Measurements from ENCODE around the gene APOBEC3H. TPM values are rescaled to one million over a fixed set of nuclear protein-coding genes. Genes with fewer than 3 reads are reported as not detected.
A peak's percentile ranks its signal among the peaks of the same experiment; 100 is the strongest.

APOBEC3H gene
- total and polyA plus RNA-seq, 4 experiments from 2014 or later: 5.7 to 8.5 (median 6.9) TPM

GRCh38 chr22:39109361-39109760 is 12.3 kb downstream of the APOBEC3H start:
- Mint-ChIP-seq H3K9me3 (peaks cover 0 to 2% (median 0%) of the 10 kb centered on the region in 8 donors), H3K4me1 (peaks cover 0 to 5% (median 2%) of the 10 kb centered on the region in 4 donors), H3K27me3 (no peaks in the 10 kb centered on the region), H3K27ac (no peak overlapping the region), H3K36me3 (no peaks in the 10 kb centered on the region), H3K4me3 (no peak overlapping the region)
- Histone ChIP-seq H3K4me3 (ENCODE audit: low read length in 2 of 2) (no peak overlapping the region), H3K27ac (ENCODE audit: low read depth, low read length) (no peak overlapping the region), H3K9me3 (ENCODE audit: control insufficient read depth in 1 of 2, low read length in 2 of 2) (no peaks in the 10 kb centered on the region), H3K36me3 (ENCODE audit: insufficient read depth, low read length) (no peaks in the 10 kb centered on the region), H3K4me1 (ENCODE audit: insufficient read depth, low read length) (no peaks in the 10 kb centered on the region), H3K27me3 (ENCODE audit: insufficient read depth, low read length) (no peaks in the 10 kb centered on the region)
- ChIA-PET POLR2A (ENCODE audit: partially characterized antibody) (interaction anchor here (2.2 kb wide), 1 partner anchor 10 kb away, joined by 7 read pairs; no protein-coding TSS in a partner anchor), CTCF (ENCODE audit: partially characterized antibody) (interaction anchor here (1.0 to 2.4 kb wide), 3 partner anchors 9 to 106 kb away, joined by 4 to 11 read pairs (median 8); no protein-coding TSS in a partner anchor)
- intact Hi-C loops (cut with micrococcal nuclease): no loop called here
- DNase-seq: no peak

DNA sequence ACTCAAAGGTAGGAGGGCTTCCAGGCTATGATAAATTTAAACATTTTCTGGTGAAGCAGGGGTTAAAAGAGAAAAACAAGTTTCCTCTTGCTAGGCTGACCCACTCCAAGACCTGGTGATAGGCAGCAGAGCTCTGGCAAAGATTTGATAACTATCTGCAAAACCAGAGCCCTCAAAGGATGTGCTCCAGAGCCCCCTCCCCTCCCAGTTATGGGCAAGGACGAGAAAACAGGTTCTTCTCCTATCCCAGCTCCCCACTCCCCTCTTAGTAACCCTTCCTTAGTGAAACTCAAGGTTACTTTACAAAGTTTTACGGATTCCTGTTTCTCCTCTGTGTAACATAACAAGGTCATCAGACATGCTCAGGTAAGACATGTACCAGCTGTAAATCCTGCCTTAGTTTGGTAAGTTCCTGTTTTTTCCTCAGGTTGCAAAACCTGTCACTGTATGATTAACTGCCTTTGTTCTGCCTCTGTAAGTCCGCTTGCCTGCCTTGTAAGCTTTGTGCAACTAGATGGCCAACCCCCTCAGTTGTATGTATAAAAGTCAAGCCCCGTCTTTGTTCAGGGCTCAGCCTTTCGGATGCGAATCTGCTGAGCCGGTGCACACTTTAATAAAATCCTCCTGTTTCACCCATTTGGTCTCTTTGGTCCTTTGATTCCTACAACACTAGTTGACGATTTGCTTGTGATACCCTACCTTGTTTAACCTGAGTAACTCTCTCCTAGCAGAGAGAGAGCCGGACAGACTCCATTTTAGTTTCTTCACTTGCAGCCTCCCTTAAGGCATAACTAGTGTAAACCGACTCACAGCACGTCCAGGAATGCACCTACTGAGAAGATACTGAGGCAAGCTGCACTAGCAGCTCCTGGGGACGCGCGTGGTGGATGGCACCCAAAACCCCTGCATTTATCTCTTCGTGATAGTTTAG is 13.9 kb downstream of the APOBEC3H start:
- intact Hi-C loops (cut with micrococcal nuclease): no loop called here
- peaks cover 4 to 11% (median 10%) of the 10 kb centered on the region in 4 donors for H3K4me1 Mint-ChIP-seq
- H3K36me3 Mint-ChIP-seq: no peaks in the 10 kb centered on the region
- H3K27me3 ChIP-seq (ENCODE audit: insufficient read depth, low read length): no peaks in the 10 kb centered on the region
- ChIA-PET CTCF (ENCODE audit: partially characterized antibody) (interaction anchor here (0.6 kb wide), 1 partner anchor 107 kb away, joined by 4 read pairs; no protein-coding TSS in a partner anchor), POLR2A (ENCODE audit: partially characterized antibody) (interaction anchor here (2.2 kb wide), 1 partner anchor 11 kb away, joined by 7 read pairs; no protein-coding TSS in a partner anchor)
- peak overlapping the region in 1 of 7 donors; percentile 25 for H3K27ac Mint-ChIP-seq
- H3K27me3 Mint-ChIP-seq: no peaks in the 10 kb centered on the region
- peaks cover 0 to 2% (median 0%) of the 10 kb centered on the region in 8 donors for H3K9me3 Mint-ChIP-seq
- DNase-seq: no peak
- H3K36me3 ChIP-seq (ENCODE audit: insufficient read depth, low read length): no peaks in the 10 kb centered on the region
- no peak overlapping the region for H3K27ac ChIP-seq (ENCODE audit: low read depth, low read length)
- H3K4me3 Mint-ChIP-seq: no peak overlapping the region
- H3K9me3 ChIP-seq (ENCODE audit: control insufficient read depth in 1 of 2, low read length in 2 of 2): no peaks in the 10 kb centered on the region
- no peak overlapping the region for H3K4me3 ChIP-seq (ENCODE audit: low read length in 2 of 2)
- peaks cover 4% of the 10 kb centered on the region for H3K4me1 ChIP-seq (ENCODE audit: insufficient read depth, low read length)

GRCh38 chr22:39114112-39114511 is 17.1 kb downstream of the APOBEC3H start:
- ChIA-PET POLR2A (ENCODE audit: partially characterized antibody) (interaction anchor here (1.2 kb wide), 1 partner anchor 37 kb away, joined by 3 read pairs; the partner anchor contains the start of gene APOBEC3G), CTCF (ENCODE audit: partially characterized antibody) (interaction anchor here (1.2 to 2.6 kb wide), 3 partner anchors 101 to 245 kb away, joined by 3 to 14 read pairs (median 13); no protein-coding TSS in a partner anchor)
- DNase-seq: no peak
- H3K27ac ChIP-seq (ENCODE audit: low read depth, low read length): no peak overlapping the region
- no peak overlapping the region for H3K4me3 ChIP-seq (ENCODE audit: low read length in 2 of 2)
- Mint-ChIP-seq H3K4me1 (peaks cover 23 to 35% (median 32%) of the 10 kb centered on the region in 4 donors), H3K36me3 (no peaks in the 10 kb centered on the region), H3K27me3 (no peaks in the 10 kb centered on the region), H3K4me3 (no peak overlapping the region), H3K9me3 (peaks cover 0 to 2% (median 0%) of the 10 kb centered on the region in 8 donors), H3K27ac (peak overlapping the region in 2 of 7 donors; percentile 61 to 74)
- H3K27me3 ChIP-seq (ENCODE audit: insufficient read depth, low read length): no peaks in the 10 kb centered on the region
- H3K9me3 ChIP-seq (ENCODE audit: control insufficient read depth in 1 of 2, low read length in 2 of 2): no peaks in the 10 kb centered on the region
- intact Hi-C loops (cut with micrococcal nuclease): no loop called here
- peaks cover 31% of the 10 kb centered on the region for H3K4me1 ChIP-seq (ENCODE audit: insufficient read depth, low read length)
- no peaks in the 10 kb centered on the region for H3K36me3 ChIP-seq (ENCODE audit: insufficient read depth, low read length)

GRCh38 chr22:39115570-39115969 is 18.5 kb downstream of the APOBEC3H start:
- H3K4me1 ChIP-seq (ENCODE audit: insufficient read depth, low read length): peaks cover 31% of the 10 kb centered on the region
- intact Hi-C loops (cut with micrococcal nuclease): loop anchor here (5.0 kb wide), 1 partner anchor 38 kb away; the partner anchor contains the start of gene APOBEC3G
- H3K27me3 Mint-ChIP-seq: no peaks in the 10 kb centered on the region

DNA sequence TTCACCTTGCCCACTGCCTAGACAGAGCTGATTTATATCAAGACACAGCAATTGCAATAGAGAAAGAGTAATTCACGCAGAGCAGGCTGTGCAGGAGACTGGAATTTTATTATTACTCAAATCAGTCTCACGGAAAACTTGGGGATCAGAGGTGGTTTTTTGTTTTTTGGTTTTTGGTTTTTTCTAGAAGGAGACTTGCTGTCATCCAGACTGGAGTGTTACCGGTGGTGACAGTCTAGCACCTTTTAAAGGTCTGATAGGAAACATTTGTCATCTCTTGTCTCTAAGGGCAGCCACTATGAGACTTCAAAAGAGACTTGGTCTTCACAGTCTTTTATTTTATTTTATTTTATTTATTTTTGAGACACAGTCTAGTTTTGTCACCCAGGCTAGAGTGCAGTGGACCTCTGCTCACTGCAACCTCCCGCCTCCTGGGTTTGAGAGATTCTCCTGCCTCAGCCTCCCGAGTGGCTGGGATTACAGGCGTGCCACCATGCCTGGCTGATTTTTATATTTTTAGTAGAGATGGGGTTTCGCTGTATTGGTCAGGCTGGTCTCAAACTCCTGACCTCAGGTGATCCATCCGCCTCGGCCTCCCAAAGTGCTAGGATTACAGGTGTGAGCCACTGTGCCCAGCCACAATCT is 19.1 kb downstream of the APOBEC3H start:
- intact Hi-C loops (cut with micrococcal nuclease): loop anchor here (2.0 to 5.0 kb wide), 2 partner anchors 25 to 39 kb away; partner anchors contain the start of gene APOBEC3G
- H3K4me1 ChIP-seq (ENCODE audit: insufficient read depth, low read length): peaks cover 31% of the 10 kb centered on the region
- H3K27ac Mint-ChIP-seq: peak overlapping the region; percentile 60 to 92 (median 84)
- H3K9me3 Mint-ChIP-seq: peaks cover 0 to 1% (median 0%) of the 10 kb centered on the region in 8 donors
- H3K4me3 ChIP-seq (ENCODE audit: low read length in 2 of 2): no peak overlapping the region
- H3K4me3 Mint-ChIP-seq: peak overlapping the region in 2 of 8 donors; percentile 53 to 82
- H3K27me3 Mint-ChIP-seq: no peaks in the 10 kb centered on the region
- H3K36me3 Mint-ChIP-seq: no peaks in the 10 kb centered on the region
- ChIA-PET POLR2A (ENCODE audit: partially characterized antibody) (interaction anchor here (0.7 to 1.2 kb wide), 3 partner anchors 21 to 246 kb away, joined by 3 to 4 read pairs (median 3); no protein-coding TSS in a partner anchor), CTCF (ENCODE audit: partially characterized antibody) (interaction anchor here (1.3 to 2.6 kb wide), 3 partner anchors 17 to 247 kb away, joined by 3 to 14 read pairs (median 4); no protein-coding TSS in a partner anchor)
- peak overlapping the region; percentile 21 for H3K27ac ChIP-seq (ENCODE audit: low read depth, low read length)
- DNase-seq: peak in 1 of 5 donors; percentile 72
- peaks cover 23 to 36% (median 28%) of the 10 kb centered on the region in 4 donors for H3K4me1 Mint-ChIP-seq
- no peaks in the 10 kb centered on the region for H3K9me3 ChIP-seq (ENCODE audit: control insufficient read depth in 1 of 2, low read length in 2 of 2)
- no peaks in the 10 kb centered on the region for H3K27me3 ChIP-seq (ENCODE audit: insufficient read depth, low read length)
- no peaks in the 10 kb centered on the region for H3K36me3 ChIP-seq (ENCODE audit: insufficient read depth, low read length)

More at GRCh38 chr22:39115570-39115969, 18.5 kb downstream of the APOBEC3H start:
- H3K9me3 Mint-ChIP-seq: peaks cover 0 to 2% (median 0%) of the 10 kb centered on the region in 8 donors
- Histone ChIP-seq H3K27ac (ENCODE audit: low read depth, low read length) (no peak overlapping the region), H3K4me3 (ENCODE audit: low read length in 2 of 2) (no peak overlapping the region), H3K9me3 (ENCODE audit: control insufficient read depth in 1 of 2, low read length in 2 of 2) (no peaks in the 10 kb centered on the region), H3K27me3 (ENCODE audit: insufficient read depth, low read length) (no peaks in the 10 kb centered on the region), H3K36me3 (ENCODE audit: insufficient read depth, low read length) (no peaks in the 10 kb centered on the region)
- peak overlapping the region in 3 of 8 donors; percentile 17 to 26 (median 18) for H3K4me3 Mint-ChIP-seq
- peaks cover 23 to 35% (median 32%) of the 10 kb centered on the region in 4 donors for H3K4me1 Mint-ChIP-seq
- peak overlapping the region in 4 of 7 donors; percentile 2 to 80 (median 52) for H3K27ac Mint-ChIP-seq
- DNase-seq: no peak
- CTCF ChIA-PET (ENCODE audit: partially characterized antibody): interaction anchor here (1.3 to 2.6 kb wide), 4 partner anchors 17 to 246 kb away, joined by 3 to 14 read pairs (median 8); no protein-coding TSS in a partner anchor
- POLR2A ChIA-PET (ENCODE audit: partially characterized antibody): interaction anchor here (0.7 to 1.2 kb wide), 4 partner anchors 20 to 246 kb away, joined by 3 to 4 read pairs (median 3); partner anchors contain the start of gene APOBEC3G
- H3K36me3 Mint-ChIP-seq: no peaks in the 10 kb centered on the region

DNA sequence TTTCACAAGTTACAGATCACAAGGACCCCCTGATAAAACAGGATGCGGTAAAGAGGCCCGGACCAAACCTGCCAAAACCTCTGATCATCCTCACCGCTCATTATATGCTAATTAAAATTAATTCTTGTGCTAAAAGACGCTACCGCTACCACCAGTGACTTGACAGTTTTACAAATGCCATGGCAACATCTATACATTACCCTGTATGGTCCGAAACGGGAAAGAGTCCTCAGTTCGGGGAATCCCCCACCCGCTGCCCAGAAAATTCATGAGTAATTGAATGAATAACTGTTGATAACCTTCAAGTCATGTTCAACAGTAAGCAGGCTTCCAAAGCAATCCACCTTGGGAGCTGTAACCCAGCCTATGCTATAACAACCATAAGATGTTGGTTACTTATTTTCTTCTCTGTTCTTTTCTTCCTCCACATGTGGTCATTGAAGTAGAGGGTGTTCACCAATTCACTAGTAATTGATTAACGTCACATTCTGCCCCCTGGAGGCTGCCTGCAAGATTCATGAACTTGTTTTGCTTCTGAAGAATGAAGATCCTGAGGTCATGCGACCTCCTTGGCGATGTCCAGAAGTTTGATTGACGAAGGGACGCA is 20.6 kb downstream of the APOBEC3H start:
- intact Hi-C loops (cut with micrococcal nuclease): loop anchor here (1.0 to 5.0 kb wide), 6 partner anchors 27 to 247 kb away; partner anchors contain the start of genes APOBEC3C and APOBEC3G
- peaks cover 29 to 49% (median 34%) of the 10 kb centered on the region in 4 donors for H3K4me1 Mint-ChIP-seq
- H3K36me3 ChIP-seq (ENCODE audit: insufficient read depth, low read length): no peaks in the 10 kb centered on the region
- H3K27ac ChIP-seq (ENCODE audit: low read depth, low read length): peak overlapping the region; percentile 52
- no peaks in the 10 kb centered on the region for H3K36me3 Mint-ChIP-seq
- no peaks in the 10 kb centered on the region for H3K27me3 Mint-ChIP-seq
- H3K4me1 ChIP-seq (ENCODE audit: insufficient read depth, low read length): peaks cover 35% of the 10 kb centered on the region
- ChIA-PET CTCF (ENCODE audit: partially characterized antibody) (interaction anchor here (0.8 to 6.5 kb wide), 12 partner anchors 9 to 349 kb away, joined by 3 to 101 read pairs (median 5); partner anchors contain the start of genes APOBEC3C, APOBEC3H and RPL3), POLR2A (ENCODE audit: partially characterized antibody) (interaction anchor here (0.6 to 1.9 kb wide), 9 partner anchors 9 to 198 kb away, joined by 3 to 6 read pairs (median 4); no protein-coding TSS in a partner anchor)
- DNase-seq: peak; percentile 69 to 88 (median 73)
- H3K4me3 Mint-ChIP-seq: peak overlapping the region; percentile 53 to 82 (median 74)
- no peaks in the 10 kb centered on the region for H3K9me3 Mint-ChIP-seq
- no peaks in the 10 kb centered on the region for H3K9me3 ChIP-seq (ENCODE audit: control insufficient read depth in 1 of 2, low read length in 2 of 2)
- peak overlapping the region; percentile 77 to 92 (median 88) for H3K27ac Mint-ChIP-seq
- H3K4me3 ChIP-seq (ENCODE audit: low read length in 2 of 2): no peak overlapping the region
- H3K27me3 ChIP-seq (ENCODE audit: insufficient read depth, low read length): no peaks in the 10 kb centered on the region
